Neural progenitor cell (in vitro differentiated cells): Measurements from ENCODE around the gene CDC42SE2. TPM values are rescaled to one million over a fixed set of nuclear protein-coding genes. Genes with fewer than 3 reads are reported as not detected.
"Not testable (repeated sequence)": the region's sequence is repeated elsewhere in the genome, so short reads cannot be mapped to it uniquely, and the experiment has no call there.

Experiments
- DNase-seq: peaks from one replicate; pipeline ENCODE4 v3.0.0-alpha.2; 2016; ENCODE audit warnings: low spot score
- H2AFZ ChIP-seq: fragments of 200-600 bp; sonication (generic); replicated peaks from 2 replicates; pipeline ENCODE4 v1.6.1; 2016; ENCODE audit warnings: antibody characterized with exemption
- H3F3A ChIP-seq: fragments of 200-600 bp; sonication (generic); 2 replicates; pipeline ENCODE4 v1.6.1; 2016; ENCODE audit warnings: antibody characterized with exemption, low read depth
- H3K27ac ChIP-seq: fragments of 200-600 bp; sonication (generic); 2 replicates; pipeline ENCODE4 v1.5.1; 2016; ENCODE audit warnings: mild to moderate bottlenecking
- H3K27me3 ChIP-seq: fragments of 200-600 bp; sonication (generic); 2 replicates; pipeline ENCODE4 v1.6.1; 2016; ENCODE audit warnings: mild to moderate bottlenecking, moderate library complexity
- H3K36me3 ChIP-seq: fragments of 200-600 bp; sonication (generic); 2 replicates; pipeline ENCODE4 v1.5.1; 2016
- H3K4me1 ChIP-seq: fragments of 200-600 bp; sonication (generic); 2 replicates; pipeline ENCODE4 v1.6.1; 2016; ENCODE audit warnings: mixed run types
- H3K4me2 ChIP-seq: fragments of 200-600 bp; sonication (generic); 2 replicates; pipeline ENCODE4 v1.6.1; 2016
- H3K4me3 ChIP-seq: fragments of 200-600 bp; sonication (generic); 2 replicates; pipeline ENCODE4 v1.5.1; 2016
- H3K79me2 ChIP-seq: fragments of 200-600 bp; sonication (generic); 2 replicates; pipeline ENCODE4 v1.6.1; 2016; ENCODE audit warnings: low read depth
- H3K9ac ChIP-seq: fragments of 200-600 bp; sonication (generic); 2 replicates; pipeline ENCODE4 v1.6.1; 2016
- H3K9me3 ChIP-seq: fragments of 200-600 bp; sonication (generic); 2 replicates; pipeline ENCODE4 v1.5.1; 2016; ENCODE audit warnings: low read depth
- H4K20me1 ChIP-seq: fragments of 200-600 bp; sonication (generic); 2 replicates; pipeline ENCODE4 v1.6.1; 2016; ENCODE audit warnings: low read depth
- H3K27ac Mint-ChIP-seq: 3 replicates; pipeline ENCODE4 v1.8.0; 2021; ENCODE audit warnings: mixed read lengths
- H3K27me3 Mint-ChIP-seq: 2 replicates; pipeline ENCODE4 v1.8.0; 2022; ENCODE audit warnings: low read depth, mild to moderate bottlenecking, inconsistent platforms, moderate library complexity, mixed read lengths; ENCODE audit not compliant: insufficient read depth
- H3K36me3 Mint-ChIP-seq: 3 replicates; pipeline ENCODE4 v1.8.0; 2021; ENCODE audit warnings: mixed read lengths
- H3K4me1 Mint-ChIP-seq: 3 replicates; pipeline ENCODE4 v1.8.0; 2021; ENCODE audit warnings: mixed read lengths
- H3K4me3 Mint-ChIP-seq: 3 replicates; pipeline ENCODE4 v1.8.0; 2021; ENCODE audit warnings: mild to moderate bottlenecking, moderate library complexity, mixed read lengths
- H3K9me3 Mint-ChIP-seq: 3 replicates; pipeline ENCODE4 v1.8.0; 2020; ENCODE audit warnings: mixed read lengths
- CTCF ChIP-seq: fragments of 200-600 bp; sonication (generic); IDR thresholded peaks from 2 replicates; pipeline ENCODE4 v1.5.1; 2017; ENCODE audit warnings: antibody characterized with exemption, mild to moderate bottlenecking
- EZH2 ChIP-seq: fragments of 200-600 bp; sonication (generic); IDR thresholded peaks from 2 replicates; pipeline ENCODE4 v1.6.1; 2017; ENCODE audit warnings: antibody characterized with exemption, mild to moderate bottlenecking, moderate library complexity
- EZH2phosphoT487 ChIP-seq: fragments of 200-600 bp; sonication (generic); IDR thresholded peaks from 2 replicates; pipeline ENCODE4 v1.6.1; 2017; ENCODE audit warnings: antibody characterized with exemption
- total RNA-seq: library from RNA; depleted of rRNA; stranded (reverse); fragments of >200 nt; gene quantifications from 2 replicates; pipeline ENCODE4 v1.2.3, GENCODE V29; 2015; ENCODE audit warnings: low replicate concordance

Gene CDC42SE2
- total RNA-seq, 1 donor from 2014 or later = 79.9 TPM

- Histone ChIP-seq H3K9me3 (no peaks in the 10 kb centered on the region), H3K27me3 (no peaks in the 10 kb centered on the region), H3K4me1 (no peaks in the 10 kb centered on the region), H3F3A (no peaks in the 10 kb centered on the region), H3K9ac (no peak overlapping the region), H4K20me1 (no peaks in the 10 kb centered on the region), H3K27ac (no peak overlapping the region), H3K36me3 (no peaks in the 10 kb centered on the region), H3K79me2 (no peaks in the 10 kb centered on the region), H3K4me3 (no peak overlapping the region), H2AFZ (no peak overlapping the region), H3K4me2 (no peak overlapping the region)
- Mint-ChIP-seq H3K27ac (no peak overlapping the region), H3K36me3 (no peaks in the 10 kb centered on the region), H3K4me1 (no peaks in the 10 kb centered on the region), H3K4me3 (no peak overlapping the region), H3K27me3 (peaks cover 2% of the 10 kb centered on the region), H3K9me3 (peaks cover 2% of the 10 kb centered on the region)
- DNase-seq = no peak
- no peak for TF ChIP-seq EZH2
- TF ChIP-seq EZH2phosphoT487 = no peak
Observed at GRCh38 chr5:131250751-131251475, 12.9 kb upstream of the CDC42SE2 start.

- peaks cover 2% of the 10 kb centered on the region for H3K27me3 Mint-ChIP-seq
- Histone ChIP-seq H3K4me2 (no peak overlapping the region), H3K9me3 (no peaks in the 10 kb centered on the region), H3K36me3 (no peaks in the 10 kb centered on the region), H3K9ac (no peak overlapping the region), H3K4me3 (no peak overlapping the region), H3K27ac (no peak overlapping the region), H2AFZ (no peak overlapping the region), H3K79me2 (no peaks in the 10 kb centered on the region), H3K4me1 (no peaks in the 10 kb centered on the region), H3K27me3 (no peaks in the 10 kb centered on the region), H3F3A (no peaks in the 10 kb centered on the region), H4K20me1 (no peaks in the 10 kb centered on the region)
- H3K9me3 Mint-ChIP-seq = no peaks in the 10 kb centered on the region
- no peak overlapping the region for H3K4me3 Mint-ChIP-seq
- no peak overlapping the region for H3K27ac Mint-ChIP-seq
- no peaks in the 10 kb centered on the region for H3K36me3 Mint-ChIP-seq
- TF ChIP-seq EZH2 = no peak
- TF ChIP-seq CTCF = no peak
- TF ChIP-seq EZH2phosphoT487 = no peak
- H3K4me1 Mint-ChIP-seq = no peaks in the 10 kb centered on the region
- DNase-seq = no peak
Observed at GRCh38 chr5:131252824-131253171, 11.1 kb upstream of the CDC42SE2 start.

GRCh38 chr5:131254025-131254424, 9.8 kb upstream of the CDC42SE2 start:
- not testable (repeated sequence) for H3K4me3 Mint-ChIP-seq, H3K9me3 Mint-ChIP-seq, H3K36me3 ChIP-seq, H3K4me1 ChIP-seq, H3K27ac Mint-ChIP-seq, H3K9me3 ChIP-seq, H3K27me3 ChIP-seq, H3K9ac ChIP-seq, H3K4me2 ChIP-seq, H3F3A ChIP-seq, H3K27me3 Mint-ChIP-seq, H3K4me1 Mint-ChIP-seq, H3K79me2 ChIP-seq, DNase-seq, H3K4me3 ChIP-seq, H3K36me3 Mint-ChIP-seq, H4K20me1 ChIP-seq, H3K27ac ChIP-seq, H2AFZ ChIP-seq

- H2AFZ ChIP-seq = no peak overlapping the region
- Mint-ChIP-seq H3K27me3 (peaks cover 2% of the 10 kb centered on the region), H3K9me3 (no peaks in the 10 kb centered on the region), H3K36me3 (no peaks in the 10 kb centered on the region), H3K4me1 (no peaks in the 10 kb centered on the region), H3K27ac (no peak overlapping the region), H3K4me3 (no peak overlapping the region)
- no peak overlapping the region for H3K27ac ChIP-seq
- TF ChIP-seq EZH2 = no peak
- TF ChIP-seq CTCF = no peak
- TF ChIP-seq EZH2phosphoT487 = no peak
- H4K20me1 ChIP-seq = no peaks in the 10 kb centered on the region
- no peaks in the 10 kb centered on the region for H3K79me2 ChIP-seq
- H3K4me1 ChIP-seq = no peaks in the 10 kb centered on the region
- no peaks in the 10 kb centered on the region for H3K27me3 ChIP-seq
- H3K4me3 ChIP-seq = no peak overlapping the region
- DNase-seq = no peak
- H3K9me3 ChIP-seq = no peaks in the 10 kb centered on the region
- no peak overlapping the region for H3K4me2 ChIP-seq
- no peak overlapping the region for H3K9ac ChIP-seq
- no peaks in the 10 kb centered on the region for H3F3A ChIP-seq
- H3K36me3 ChIP-seq = no peaks in the 10 kb centered on the region
Observed at GRCh38 chr5:131254741-131255140, 9.1 kb upstream of the CDC42SE2 start.
